ENCODE measurements around the gene DISP1.

- TF ChIP-seq CTCF (conservative IDR thresholded peaks at IDR 0.05; ENCODE audit: low read depth, low read length) (no peak), EZH2 (IDR thresholded peaks at IDR 0.05; ENCODE audit: borderline replicate concordance, low read depth, low read length, poor library complexity, severe bottlenecking) (no peak)
Observed at GRCh38 chr1:222817529-222817928, 2.7 kb downstream of the DISP1 start.

All from A673 (cell line).